ENCODE results near the gene PLOD2. TPM values are rescaled to one million over a fixed set of nuclear protein-coding genes. Genes with fewer than 3 reads are reported as not detected.

The PLOD2 gene
- total RNA-seq: not detected
- polyA plus RNA-seq (2013, experiment 1 of 2): not detected
- 0.67 TPM for polyA plus RNA-seq (2013, experiment 2 of 2)
- 0 to 3.9 (median 0.45) reads per million in 172 experiments for total RNA-seq

GRCh38 chr3:146160964-146161662 is at the start of gene PLOD2:
PLOD2 (minus strand) TSS chr3:146161184; CDS start chr3:146160989, 195 bp downstream.
- Histone ChIP-seq H3K27ac (ENCODE audit: low read depth in 1 of 2, low read length in 2 of 2) (no peak within 1 kb of the TSS), H3K27me3 (ENCODE audit: control insufficient read depth in 1 of 2, insufficient read depth in 2 of 2, low read length in 2 of 2) (peaks cover 19 to 49% of the 10 kb centered on the region in 2 experiments), H3K9me3 (ENCODE audit: control insufficient read depth in 1 of 2, insufficient read depth in 1 of 2, low read length in 2 of 2) (peaks cover 0 to 5% of the 10 kb centered on the region in 2 experiments), H3K4me1 (ENCODE audit: insufficient read depth, low read length) (peaks cover 12% of the 10 kb centered on the region), H3K4me3 (ENCODE audit: low read length) (peak within 1 kb of the TSS; percentile 10), H3K36me3 (ENCODE audit: insufficient read depth, low read length) (no peaks in the 10 kb centered on the region)
- TF ChIP-seq CTCF (IDR thresholded peaks at IDR 0.05): no peak
- Mint-ChIP-seq H3K27me3 (peaks cover 64% of the 10 kb centered on the region), H3K36me3 (ENCODE audit: low read depth) (no peaks in the 10 kb centered on the region), H3K4me1 (ENCODE audit: low read depth) (peaks cover 8% of the 10 kb centered on the region), H3K9me3 (no peaks in the 10 kb centered on the region), H3K27ac (no peak within 1 kb of the TSS), H3K4me3 (peak within 1 kb of the TSS; percentile 9)
- DNase-seq (peak in 1 of 14 experiments; percentile 9), ATAC-seq (ENCODE audit: poor library complexity) (no peak)
- POLR2A ChIA-PET: no interaction called here
- CTCF ChIA-PET: no interaction called here
- intact Hi-C loops (cut with DNase I, micrococcal nuclease): no loop called here

- Histone ChIP-seq H3K4me1 (ENCODE audit: insufficient read depth, low read length) (no peaks in the 10 kb centered on the region), H3K27me3 (ENCODE audit: control insufficient read depth in 1 of 2, insufficient read depth in 2 of 2, low read length in 2 of 2) (no peaks in the 10 kb centered on the region), H3K27ac (ENCODE audit: low read depth in 1 of 2, low read length in 2 of 2) (no peak overlapping the region), H3K4me3 (ENCODE audit: low read length) (no peak overlapping the region), H3K36me3 (ENCODE audit: insufficient read depth, low read length) (no peaks in the 10 kb centered on the region), H3K9me3 (ENCODE audit: control insufficient read depth in 1 of 2, insufficient read depth in 1 of 2, low read length in 2 of 2) (no peaks in the 10 kb centered on the region)
- no peak for ATAC-seq (ENCODE audit: poor library complexity)
- Mint-ChIP-seq H3K9me3 (no peaks in the 10 kb centered on the region), H3K27me3 (peaks cover 5% of the 10 kb centered on the region), H3K4me1 (ENCODE audit: low read depth) (no peaks in the 10 kb centered on the region), H3K36me3 (ENCODE audit: low read depth) (no peaks in the 10 kb centered on the region), H3K4me3 (no peak overlapping the region), H3K27ac (no peak overlapping the region)
- DNase-seq: no peak
- TF ChIP-seq CTCF (IDR thresholded peaks at IDR 0.05): no peak
- CTCF ChIA-PET: no interaction called here
- intact Hi-C loops (cut with DNase I, micrococcal nuclease): no loop called here
- POLR2A ChIA-PET: no interaction called here
These were observed 48.4 kb upstream of the PLOD2 start for GRCh38 chr3:146209371-146209770.

- CTCF ChIA-PET: no interaction called here
- H3K4me3 ChIP-seq (ENCODE audit: low read length): no peak overlapping the region
- TF ChIP-seq CTCF (IDR thresholded peaks at IDR 0.05): no peak
- Mint-ChIP-seq H3K27ac (no peak overlapping the region), H3K27me3 (peaks cover 5% of the 10 kb centered on the region), H3K4me1 (ENCODE audit: low read depth) (no peaks in the 10 kb centered on the region), H3K9me3 (no peaks in the 10 kb centered on the region), H3K4me3 (no peak overlapping the region), H3K36me3 (ENCODE audit: low read depth) (no peaks in the 10 kb centered on the region)
- H3K4me1 ChIP-seq (ENCODE audit: insufficient read depth, low read length): no peaks in the 10 kb centered on the region
- POLR2A ChIA-PET: no interaction called here
- H3K9me3 ChIP-seq (ENCODE audit: control insufficient read depth in 1 of 2, insufficient read depth in 1 of 2, low read length in 2 of 2): no peaks in the 10 kb centered on the region
- intact Hi-C loops (cut with DNase I, micrococcal nuclease): no loop called here
- ATAC-seq (ENCODE audit: poor library complexity): no peak
- no peaks in the 10 kb centered on the region for H3K27me3 ChIP-seq (ENCODE audit: control insufficient read depth in 1 of 2, insufficient read depth in 2 of 2, low read length in 2 of 2)
- H3K27ac ChIP-seq (ENCODE audit: low read depth in 1 of 2, low read length in 2 of 2): no peak overlapping the region
- no peak for DNase-seq
- H3K36me3 ChIP-seq (ENCODE audit: insufficient read depth, low read length): no peaks in the 10 kb centered on the region
These were observed 42.8 kb upstream of the PLOD2 start for GRCh38 chr3:146203776-146204175.
